GM18858 (cell line): ENCODE measurements around the gene ANGPTL1.

Source experiments
- ATAC-seq: cut with Tn5 transposase; IDR thresholded peaks from one replicate; pipeline ENCODE4 v1.9.1; 2021; ENCODE audit not compliant: unreplicated experiment

Gene ANGPTL1, protein sequence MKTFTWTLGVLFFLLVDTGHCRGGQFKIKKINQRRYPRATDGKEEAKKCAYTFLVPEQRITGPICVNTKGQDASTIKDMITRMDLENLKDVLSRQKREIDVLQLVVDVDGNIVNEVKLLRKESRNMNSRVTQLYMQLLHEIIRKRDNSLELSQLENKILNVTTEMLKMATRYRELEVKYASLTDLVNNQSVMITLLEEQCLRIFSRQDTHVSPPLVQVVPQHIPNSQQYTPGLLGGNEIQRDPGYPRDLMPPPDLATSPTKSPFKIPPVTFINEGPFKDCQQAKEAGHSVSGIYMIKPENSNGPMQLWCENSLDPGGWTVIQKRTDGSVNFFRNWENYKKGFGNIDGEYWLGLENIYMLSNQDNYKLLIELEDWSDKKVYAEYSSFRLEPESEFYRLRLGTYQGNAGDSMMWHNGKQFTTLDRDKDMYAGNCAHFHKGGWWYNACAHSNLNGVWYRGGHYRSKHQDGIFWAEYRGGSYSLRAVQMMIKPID

DNA sequence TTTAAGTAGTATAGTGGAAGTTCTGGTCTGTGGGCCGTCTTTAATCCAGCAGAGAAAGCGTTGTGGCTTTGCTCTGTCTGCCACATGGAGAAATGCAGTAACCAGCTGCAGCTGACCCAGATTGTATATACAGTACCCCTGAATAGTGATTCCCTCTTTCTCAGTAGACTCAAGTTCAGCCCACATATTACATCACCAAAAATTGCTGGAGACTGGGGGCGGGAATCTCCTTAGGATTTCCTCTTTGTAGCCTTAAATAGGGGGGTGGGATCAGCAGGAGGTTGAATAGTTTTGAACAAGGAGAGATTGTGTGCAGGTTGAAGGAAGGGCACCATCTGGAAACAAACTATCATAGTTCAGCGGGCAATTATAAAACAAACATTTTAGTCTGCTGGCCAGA lies at the start of gene ANGPTL1:
Gene ANGPTL1 (minus strand): TSS at position 134 of the 400 bp plus-strand sequence. CDS start 5,301 bp downstream, outside the sequence.
- no peak for ATAC-seq

DNA sequence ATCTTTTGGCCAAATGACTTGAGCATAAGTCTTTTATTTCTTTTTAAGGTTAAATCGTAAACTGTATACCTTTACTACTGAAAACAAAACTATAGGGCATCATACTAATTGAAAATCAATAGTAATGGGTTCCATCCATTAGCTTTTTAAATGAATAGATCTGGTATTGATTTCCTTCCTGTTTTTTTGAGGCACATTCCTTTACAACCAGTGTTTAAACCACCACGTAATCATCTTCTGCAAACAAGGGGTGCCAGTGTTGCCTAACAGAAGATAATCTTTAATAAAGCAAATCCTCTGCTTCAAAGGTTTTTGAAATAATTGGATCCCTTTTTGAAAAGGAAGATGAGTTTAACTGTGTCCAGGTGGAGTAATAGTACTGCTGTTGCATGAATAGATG lies 48.7 kb upstream of the ANGPTL1 start:
- ATAC-seq = no peak

DNA sequence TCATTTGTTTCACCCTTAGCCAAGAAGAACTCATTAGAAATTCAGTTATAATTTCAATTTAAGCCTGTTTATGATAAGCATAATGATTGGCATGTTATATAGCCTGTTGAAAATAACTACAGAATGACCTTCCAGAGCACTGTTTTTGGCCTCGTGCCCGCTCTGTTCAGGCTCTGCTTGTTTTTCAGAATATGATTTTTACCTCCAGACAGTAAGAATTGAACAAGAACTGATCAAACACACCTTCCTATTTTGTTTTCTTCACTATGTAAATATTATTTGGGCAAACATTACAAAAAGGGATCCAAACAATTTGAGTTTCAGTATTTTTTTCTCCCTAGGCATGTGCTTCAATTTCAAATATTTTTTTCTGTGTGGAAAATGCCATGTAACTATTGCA lies 48.1 kb upstream of the ANGPTL1 start:
- no peak for ATAC-seq

DNA sequence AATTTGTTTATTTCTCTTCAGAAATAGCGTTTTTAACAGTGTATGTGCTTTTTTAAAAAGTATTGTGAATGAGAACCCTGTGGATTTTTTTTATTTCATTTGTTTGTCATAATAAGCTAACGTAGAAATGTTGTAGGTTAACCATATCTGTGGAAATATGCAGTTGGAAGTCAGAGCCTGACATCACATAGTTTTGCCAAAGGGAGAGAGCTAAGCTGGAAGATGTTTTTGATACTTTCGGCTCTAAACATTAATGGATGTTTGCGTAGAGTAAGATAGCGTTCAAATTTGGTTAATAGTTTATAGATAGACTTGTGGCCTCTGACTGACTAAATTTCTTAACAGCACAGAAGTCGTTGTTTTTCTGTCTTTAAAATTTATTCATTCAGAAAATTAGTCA lies 47.4 kb upstream of the ANGPTL1 start:
- no peak for ATAC-seq

DNA sequence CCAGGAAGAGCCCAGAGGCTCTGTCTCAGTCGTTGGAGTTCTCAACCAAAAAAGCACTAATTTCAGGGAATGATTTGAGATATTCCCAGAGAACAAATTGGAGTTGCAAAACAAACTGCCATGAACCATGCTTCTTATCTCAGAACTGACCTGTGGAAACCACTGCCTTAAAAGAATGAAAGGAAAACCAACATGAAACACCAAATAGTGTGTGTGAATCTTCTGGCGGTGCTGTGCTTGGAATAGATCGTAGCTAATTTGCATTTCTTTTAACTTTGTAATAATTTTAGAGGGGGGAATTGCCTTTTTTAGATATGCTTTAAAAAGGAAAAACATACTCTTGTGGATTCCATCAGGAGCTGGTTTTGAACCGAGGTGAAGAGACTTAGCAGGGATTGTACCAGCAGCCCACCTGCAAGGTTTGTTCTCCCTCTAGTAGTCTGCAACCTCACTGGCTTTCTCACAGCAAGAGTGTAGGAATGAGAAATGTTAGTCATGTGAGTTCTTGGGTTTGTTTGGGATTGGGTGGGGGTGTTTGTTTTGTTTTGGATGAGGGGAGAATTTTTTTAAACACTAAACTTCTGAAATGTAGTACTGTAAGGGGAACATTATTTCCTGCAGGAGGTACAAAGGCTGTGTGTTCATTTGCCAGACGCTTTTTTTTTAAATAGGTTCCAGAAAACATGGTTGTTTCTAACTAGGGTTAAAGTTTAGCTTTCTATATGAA lies 45.7 kb upstream of the ANGPTL1 start:
- ATAC-seq = no peak

DNA sequence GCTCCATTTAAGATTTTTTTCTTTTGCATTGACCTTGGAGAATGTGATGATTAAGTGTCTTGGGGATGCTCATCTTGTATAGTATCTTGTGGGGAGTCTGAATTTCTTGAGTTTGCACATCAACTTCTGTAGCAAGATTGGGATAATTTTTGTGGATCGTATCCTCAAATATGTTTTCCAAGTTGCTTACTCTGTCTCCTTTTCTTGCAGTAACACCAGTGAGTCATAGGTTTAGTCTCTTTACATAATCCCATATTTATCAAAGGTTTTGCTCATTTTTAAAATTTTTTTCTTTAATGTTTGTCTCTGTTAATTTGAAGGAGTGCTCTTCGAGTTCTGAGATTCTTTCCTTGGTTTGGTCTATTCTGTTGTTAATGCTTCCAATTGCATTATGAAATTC lies 41.7 kb upstream of the ANGPTL1 start:
- no peak for ATAC-seq

DNA sequence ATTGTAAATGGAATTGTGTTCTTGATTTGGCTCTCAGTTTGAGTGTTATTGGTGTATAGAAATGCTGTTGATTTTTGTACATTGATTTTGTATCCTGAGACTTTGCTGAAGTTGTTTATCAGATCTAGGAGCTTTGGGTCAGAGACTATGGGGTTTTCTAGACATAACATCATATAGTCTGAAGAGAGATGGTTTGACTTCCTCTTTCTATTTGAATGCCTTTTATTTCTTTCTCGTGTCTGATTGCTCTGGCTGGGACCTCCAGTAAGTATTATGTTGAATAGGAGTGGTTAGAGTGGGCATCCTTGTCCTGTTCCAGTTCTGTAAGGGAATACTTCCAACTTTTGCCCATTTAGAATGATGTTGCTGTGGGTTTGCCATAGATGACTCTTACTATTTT lies 39.1 kb upstream of the ANGPTL1 start:
- no peak for ATAC-seq

DNA sequence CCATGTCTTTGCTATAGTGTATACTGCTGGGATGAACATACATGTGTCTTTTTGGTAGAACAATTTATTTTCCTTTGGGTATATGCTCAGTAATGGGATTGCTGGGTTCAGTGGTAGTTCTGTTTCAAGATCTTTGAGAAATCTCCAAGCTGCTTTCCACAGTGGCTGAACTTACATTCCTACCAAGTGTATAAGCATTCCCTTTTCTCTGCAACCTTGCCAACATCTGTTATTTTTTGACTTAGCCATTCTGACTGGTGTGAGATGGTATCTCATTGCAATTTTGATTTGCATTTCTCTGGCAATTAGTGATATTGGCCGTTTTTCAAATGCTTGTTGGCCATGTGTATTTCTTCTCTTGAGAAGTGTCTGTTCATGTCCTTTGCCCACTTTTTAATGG lies 37.5 kb upstream of the ANGPTL1 start:
- no peak for ATAC-seq

DNA sequence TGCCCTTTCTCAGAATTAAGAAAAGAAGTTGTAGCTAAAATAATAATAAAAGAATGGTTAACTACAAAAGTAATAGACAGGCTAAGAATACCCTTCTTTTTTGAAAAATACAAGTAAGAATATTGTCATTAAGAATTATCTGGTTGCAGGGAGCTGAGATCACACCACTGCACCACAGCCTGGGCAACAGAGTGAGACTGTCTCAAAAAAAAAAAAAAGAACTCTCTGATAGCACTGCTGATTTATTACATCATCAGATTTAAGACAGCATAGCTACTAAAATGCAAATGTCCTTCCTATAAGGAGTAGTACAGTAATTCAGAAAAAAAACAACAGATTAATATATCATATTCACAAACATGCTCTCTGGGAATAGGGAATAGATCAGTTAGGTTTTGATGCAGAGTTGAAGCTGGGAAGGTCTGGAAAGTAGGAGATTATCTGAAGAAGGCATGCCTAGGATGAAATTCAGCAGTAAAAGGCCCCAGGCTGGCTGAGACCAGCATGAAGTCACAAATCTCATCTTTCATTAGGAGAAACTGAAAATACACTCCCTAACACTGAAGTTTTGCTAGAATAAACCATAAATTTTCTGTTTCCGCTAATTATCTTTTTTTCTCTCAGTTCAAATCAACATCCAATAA lies 30.7 kb upstream of the ANGPTL1 start:
- no peak for ATAC-seq

DNA sequence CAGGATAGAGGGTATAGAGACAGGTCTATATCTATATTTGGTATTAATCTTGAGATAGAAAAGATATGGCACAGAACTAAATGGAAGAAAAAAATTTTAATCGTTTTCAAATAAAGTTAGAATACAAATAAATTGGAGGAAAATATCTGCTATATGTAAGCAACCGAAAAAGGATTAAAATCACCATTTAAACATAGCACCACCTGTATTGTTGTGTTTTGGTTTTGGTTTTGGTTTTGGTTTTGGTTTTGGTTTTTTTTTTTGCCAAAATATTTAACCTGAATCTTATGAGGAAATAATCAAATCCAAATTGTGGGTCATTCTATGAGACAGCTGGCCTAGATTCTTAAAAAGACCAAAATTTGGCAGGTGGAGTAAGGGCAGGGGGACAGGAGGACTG lies 28.5 kb upstream of the ANGPTL1 start:
- no peak for ATAC-seq

DNA sequence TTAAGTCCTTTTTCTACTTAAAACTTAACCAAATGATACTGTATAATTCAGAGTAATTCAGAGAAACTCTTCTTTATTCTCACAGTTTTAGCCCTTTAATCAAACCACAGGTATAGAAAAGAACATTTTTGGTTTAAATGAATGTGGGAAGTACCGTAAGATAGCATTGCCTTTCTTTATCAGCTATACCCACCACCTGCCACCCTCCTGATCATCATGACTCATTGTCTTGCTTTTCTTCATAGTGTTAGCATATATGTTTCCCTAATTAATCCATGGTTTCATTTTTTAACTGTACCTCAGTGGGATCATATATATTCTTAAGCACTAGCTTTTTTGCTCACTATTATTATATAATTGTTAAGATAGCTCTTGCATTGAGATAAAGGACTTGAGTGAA lies 27.5 kb upstream of the ANGPTL1 start:
- ATAC-seq = no peak

DNA sequence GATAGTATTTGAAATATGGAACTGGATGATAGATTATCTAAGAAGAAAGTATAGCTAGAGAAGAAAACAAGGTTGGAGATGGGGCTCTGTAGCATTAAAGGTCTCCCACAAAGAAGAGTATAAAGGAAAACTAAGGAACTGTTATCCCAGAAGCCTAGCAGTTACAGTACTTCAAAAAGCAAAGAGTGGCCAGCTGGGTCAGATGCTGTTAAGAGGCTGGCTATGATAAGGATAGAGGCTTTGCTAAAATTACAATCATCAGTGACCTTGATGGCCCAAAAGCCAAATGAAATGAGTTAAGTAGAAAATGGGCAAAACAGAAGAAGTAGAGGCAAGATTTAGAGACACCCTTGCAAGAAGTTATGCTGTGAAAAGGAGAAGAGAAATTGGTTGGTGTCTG lies 25.1 kb upstream of the ANGPTL1 start:
- no peak for ATAC-seq

DNA sequence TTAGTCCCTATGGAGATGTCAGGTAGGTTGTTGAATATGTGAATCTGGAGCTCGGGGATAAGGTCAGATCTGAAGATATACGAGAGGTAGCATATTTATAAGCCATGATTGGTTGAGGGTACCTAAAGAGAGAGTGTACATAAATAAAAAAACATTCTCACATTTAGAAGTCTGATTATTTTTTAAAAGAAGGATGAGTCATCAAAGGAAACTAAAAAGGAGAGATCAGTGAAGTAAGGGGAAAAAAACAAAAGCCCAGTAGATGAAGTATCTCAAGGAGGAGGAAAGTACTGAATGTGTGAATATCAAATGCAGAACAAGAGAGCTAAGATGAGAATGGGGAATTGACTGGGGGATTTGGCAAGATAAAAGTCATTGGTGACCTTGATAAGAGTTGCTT lies 15.7 kb upstream of the ANGPTL1 start:
- no peak for ATAC-seq

DNA sequence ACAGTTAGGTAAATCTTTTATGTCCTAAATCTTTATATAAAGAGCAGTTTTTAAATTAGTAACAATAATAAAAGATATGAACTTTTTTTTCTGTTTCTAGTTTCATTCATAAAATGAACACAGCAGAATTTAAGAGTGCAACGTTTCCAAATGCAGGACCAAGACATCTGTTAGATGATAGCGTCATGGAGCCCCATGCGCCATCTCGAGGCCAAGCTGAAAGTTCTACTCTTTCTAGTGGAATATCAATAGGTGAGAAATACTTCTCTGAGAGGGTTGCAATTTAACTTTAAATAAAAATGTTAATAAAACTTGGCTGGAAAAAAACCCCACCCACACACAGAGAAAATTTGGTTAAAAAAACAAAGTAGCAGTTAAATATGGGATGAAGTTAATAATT lies 15.0 kb upstream of the ANGPTL1 start:
- no peak for ATAC-seq

DNA sequence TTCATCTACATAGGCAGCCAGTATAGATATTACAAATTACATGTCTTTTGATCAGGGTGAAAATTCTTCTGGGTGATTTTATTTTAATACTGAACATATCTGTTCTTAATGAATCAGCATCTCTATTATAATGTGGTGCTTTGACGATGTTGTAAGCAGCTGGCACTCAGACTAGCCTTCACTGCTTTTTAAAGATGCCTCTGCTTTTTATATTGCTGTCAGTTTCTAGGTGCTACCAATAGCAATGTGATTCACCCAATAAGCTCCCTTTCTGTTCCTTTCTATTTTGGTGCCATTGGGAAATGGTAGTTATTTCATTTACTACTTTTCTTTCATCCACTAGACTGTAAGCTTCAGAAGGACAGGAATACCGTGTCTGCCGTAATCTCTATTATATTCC lies 11.1 kb upstream of the ANGPTL1 start:
- ATAC-seq = no peak

DNA sequence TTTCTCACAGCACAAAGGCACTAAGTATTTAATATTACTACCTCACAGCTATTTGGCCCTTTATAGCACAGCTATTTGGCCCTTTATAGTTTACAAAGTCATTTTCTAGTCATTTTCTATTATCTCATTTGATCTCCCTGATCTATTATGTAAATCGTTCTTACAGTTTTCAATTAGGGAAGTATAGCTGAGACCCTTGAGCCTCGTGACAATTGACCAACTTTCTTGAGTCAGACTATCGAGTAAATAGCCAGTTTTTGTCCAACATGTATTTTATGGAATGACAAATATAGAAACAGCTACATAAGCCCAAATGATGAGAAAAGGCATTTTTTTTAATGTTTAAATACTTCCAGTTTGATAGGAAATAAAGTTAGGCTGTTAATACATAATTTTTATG lies 7.0 kb upstream of the ANGPTL1 start:
- ATAC-seq = no peak

DNA sequence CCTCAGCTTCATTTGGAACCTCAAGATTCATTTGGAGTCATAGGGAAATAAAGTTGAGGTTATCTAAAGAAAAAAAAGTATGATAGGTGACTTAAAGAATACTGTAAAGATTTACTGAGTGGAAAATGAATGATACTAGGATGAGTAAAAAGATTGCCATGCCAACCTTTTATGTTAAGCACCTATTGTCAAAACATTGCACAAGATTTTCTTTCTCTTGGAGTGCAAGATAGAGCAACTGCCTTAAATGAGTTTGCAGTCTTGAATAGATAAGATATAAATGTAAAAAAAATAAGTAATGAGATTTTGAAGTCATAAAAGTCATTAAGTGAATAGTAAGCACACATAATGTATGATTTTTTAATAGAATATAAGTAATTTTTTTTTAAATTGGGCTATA lies 5.1 kb upstream of the ANGPTL1 start:
- no peak for ATAC-seq

DNA sequence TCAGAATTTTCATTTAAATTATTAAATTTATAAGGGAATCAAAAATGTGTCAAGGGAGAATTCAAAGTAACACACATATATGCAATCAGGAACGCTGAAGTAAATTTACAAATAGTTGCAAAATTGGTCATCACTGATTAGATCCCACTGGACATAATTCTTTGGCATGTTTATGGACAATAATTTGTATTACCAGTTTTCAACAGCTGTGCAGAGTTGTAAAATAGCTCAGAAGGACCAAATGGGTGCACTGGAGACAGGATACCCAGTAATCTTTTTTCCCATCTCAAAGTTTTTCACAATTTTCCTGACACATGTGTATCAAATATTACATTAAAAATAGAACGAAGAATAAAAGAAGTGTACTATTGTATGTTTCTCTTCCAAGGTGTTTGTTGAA lies 4.1 kb upstream of the ANGPTL1 start:
- no peak for ATAC-seq

DNA sequence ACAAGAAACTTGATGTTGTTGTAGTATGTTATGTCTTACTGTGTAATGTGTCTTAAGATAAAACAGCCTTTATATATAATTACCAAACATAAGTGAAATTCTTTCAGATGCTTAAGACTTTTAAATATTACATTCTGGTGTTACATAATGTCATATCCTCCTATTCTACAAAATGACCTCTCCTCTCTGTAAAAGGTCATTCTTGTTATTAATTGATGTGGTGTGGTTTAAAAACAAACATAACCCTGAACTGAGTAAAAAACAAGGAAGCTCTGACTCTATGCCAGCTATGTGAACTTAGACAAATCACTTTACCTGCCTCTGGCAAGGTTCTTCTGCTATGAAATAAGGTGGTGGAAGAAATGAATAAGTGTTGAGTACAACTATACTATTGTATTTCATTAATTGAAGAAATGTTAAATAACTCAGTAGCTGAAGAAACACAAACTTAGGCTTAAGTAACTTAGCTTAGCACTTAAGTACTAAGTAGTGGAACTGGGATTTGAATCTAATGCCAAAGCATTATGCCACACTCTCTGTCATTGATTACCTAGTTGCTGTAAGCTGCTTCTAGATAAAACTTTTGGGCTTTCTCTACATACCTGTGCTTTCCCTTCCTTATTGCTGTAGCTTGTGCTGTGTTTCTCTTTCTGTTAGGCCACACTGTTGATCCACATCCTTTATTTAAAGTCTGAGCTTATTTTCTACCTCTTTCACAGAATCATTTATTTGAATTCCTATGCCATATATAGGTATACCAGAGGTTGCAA lies 859 bp upstream of the ANGPTL1 start:
- no peak for ATAC-seq

DNA sequence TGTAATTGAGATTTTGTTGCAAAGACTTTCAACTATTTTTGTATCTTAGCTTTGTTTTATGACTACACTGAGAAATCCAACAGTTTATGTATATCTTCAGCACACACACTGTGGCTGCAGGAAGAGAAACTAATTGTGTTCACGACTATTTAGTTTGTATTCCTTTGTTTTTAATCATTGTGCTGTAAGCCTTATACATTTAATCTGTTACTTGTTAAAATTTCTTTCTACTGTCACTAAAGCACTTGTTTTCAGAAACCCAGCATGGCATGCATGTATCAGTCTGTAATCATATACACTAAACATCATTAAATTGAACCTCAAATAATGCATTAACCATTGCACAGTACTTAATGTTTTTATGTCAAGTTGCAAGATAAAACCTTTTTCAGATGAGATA lies 656 bp downstream of the ANGPTL1 start:
- ATAC-seq = no peak

DNA sequence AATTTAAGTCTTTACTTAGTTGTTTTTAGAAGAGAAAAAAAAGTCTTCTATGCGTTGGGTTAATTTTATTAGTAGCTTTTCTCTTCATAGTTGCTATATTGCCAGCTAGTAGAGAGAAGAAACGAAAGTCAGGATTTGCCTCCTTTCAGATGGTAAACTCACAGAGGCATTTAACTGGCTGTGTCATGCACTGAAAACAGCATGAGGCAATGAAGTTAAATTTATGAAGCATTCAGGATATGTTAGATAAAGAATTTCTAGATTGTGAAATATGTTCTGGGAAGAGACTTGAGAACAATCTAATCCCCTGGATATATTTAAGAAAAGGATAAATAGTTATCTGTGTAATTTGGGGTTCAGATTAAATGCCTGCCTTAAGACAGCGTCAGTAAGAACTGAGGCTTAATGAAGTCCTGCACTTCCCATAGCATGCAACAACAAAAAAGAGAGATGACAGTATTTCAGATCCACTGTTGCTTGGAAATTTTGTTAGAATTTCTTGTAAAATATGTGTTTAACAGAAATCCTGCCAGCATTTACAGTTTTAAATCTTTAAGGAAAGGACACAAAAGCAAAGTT lies 1.7 kb downstream of the ANGPTL1 start:
- ATAC-seq = no peak
